HFF-Myc (cell line): ENCODE measurements around the gene POFUT2.

Experiments used
- DNase-seq: peaks from one replicate; pipeline ENCODE4 v3.0.0-alpha.2; 2011; ENCODE audit warnings: low read depth; ENCODE audit errors: extremely low read depth
- H3K4me3 ChIP-seq: replicated peaks from 2 replicates; pipeline ENCODE4 v1.5.1; 2011; ENCODE audit warnings: low read depth, mild to moderate bottlenecking, control low read depth, low read length
- CTCF ChIP-seq: IDR thresholded peaks from 2 replicates; pipeline ENCODE4 v1.5.1; 2012; ENCODE audit warnings: mild to moderate bottlenecking, low read depth, low read length, control low read depth; ENCODE audit errors: missing control alignments

Gene POFUT2

GRCh38 chr21:45225741-45226327, 61.9 kb downstream of the POFUT2 start:
- DNase-seq = no peak
- H3K4me3 ChIP-seq = no peak overlapping the region
- no peak for TF ChIP-seq CTCF

DNA sequence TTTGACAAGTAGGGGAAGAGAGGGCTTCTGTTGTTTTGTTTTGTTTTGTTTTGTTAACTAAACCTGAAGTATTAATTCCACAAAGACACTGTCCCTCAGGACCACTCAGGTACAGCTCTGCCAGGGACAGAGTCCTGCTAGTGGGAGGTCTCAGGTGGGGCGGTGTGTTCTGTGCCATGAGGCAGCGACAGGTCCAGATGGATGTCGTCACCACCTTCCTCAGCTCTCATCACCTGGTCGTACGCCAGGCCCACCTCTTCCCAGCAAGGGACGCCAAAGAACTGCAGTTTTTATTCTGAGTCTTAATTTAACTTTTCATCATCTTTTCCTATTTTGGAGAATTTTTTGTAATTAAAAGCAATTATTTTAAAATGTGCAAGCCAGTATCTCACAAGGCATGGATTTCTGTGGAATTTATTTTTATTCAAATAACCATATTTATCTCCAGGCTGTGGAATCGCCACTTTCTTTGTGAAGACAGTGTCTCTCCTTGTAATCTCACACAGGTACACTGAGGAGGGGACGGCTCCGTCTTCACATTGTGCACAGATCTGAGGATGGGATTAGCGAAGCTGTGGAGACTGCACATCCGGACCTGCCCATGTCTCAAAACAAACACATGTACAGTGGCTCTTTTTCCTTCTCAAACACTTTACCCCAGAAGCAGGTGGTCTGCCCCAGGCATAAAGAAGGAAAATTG, 62.5 kb downstream of the POFUT2 start:
- no peak overlapping the region for H3K4me3 ChIP-seq
- no peak for DNase-seq
- no peak for TF ChIP-seq CTCF

GRCh38 chr21:45224189-45224938, 63.3 kb downstream of the POFUT2 start:
- no peak for DNase-seq
- H3K4me3 ChIP-seq = no peak overlapping the region
- TF ChIP-seq CTCF = no peak

GRCh38 chr21:45223236-45224185, 64.2 kb downstream of the POFUT2 start:
- no peak overlapping the region for H3K4me3 ChIP-seq
- TF ChIP-seq CTCF = no peak
- no peak for DNase-seq

- H3K4me3 ChIP-seq = no peak overlapping the region
- DNase-seq = no peak
- TF ChIP-seq CTCF = no peak
These were observed 65.7 kb downstream of the POFUT2 start for GRCh38 chr21:45222001-45222400.
